Lung microvascular endothelial cell (primary cell): Measurements from ENCODE around the gene MOGAT2. TPM values are rescaled to one million over a fixed set of nuclear protein-coding genes. Genes with fewer than 3 reads are reported as not detected.
"Not testable (repeated sequence)": the region's sequence is repeated elsewhere in the genome, so short reads cannot be mapped to it uniquely, and the experiment has no call there.

Source experiments
- DNase-seq, 2 donors: peaks; one replicate each; pipeline versions ENCODE4 v3.0.0 to v3.0.0-alpha.2; 2010; ENCODE audit warnings: low read depth in 2 of 2
- total RNA-seq: library from RNA; depleted of rRNA; stranded (reverse); fragments of >200 nt; gene quantifications from 2 replicates; pipeline ENCODE4 v1.2.1, GENCODE V29; 2014

Gene MOGAT2
- total RNA-seq = not detected in 2 replicates

- DNase-seq = no peak
Observed at GRCh38 chr11:75717608-75718418, at the start of gene MOGAT2. Gene MOGAT2, plus strand, starts transcription at chr11:75717838. Its CDS starts 51 bp downstream, at chr11:75717889.

- DNase-seq = peak; percentile 3
Observed at GRCh38 chr11:75668451-75669297, 49.0 kb upstream of the MOGAT2 start, which contains the start of gene MAP6. Gene MAP6, minus strand, starts transcription at chr11:75669038. Its CDS starts 669 bp downstream, at chr11:75668369.

GRCh38 chr11:75673977-75674582 is 43.6 kb upstream of the MOGAT2 start:
- peak; percentile 47 to 91 for DNase-seq

- DNase-seq = no peak
Observed at GRCh38 chr11:75677275-75677674, 40.4 kb upstream of the MOGAT2 start.

- DNase-seq = no peak
Observed at GRCh38 chr11:75677909-75678308, 39.7 kb upstream of the MOGAT2 start.

- no peak for DNase-seq
Observed at GRCh38 chr11:75678620-75679259, 38.9 kb upstream of the MOGAT2 start.

GRCh38 chr11:75679566-75679965 is 38.1 kb upstream of the MOGAT2 start:
- DNase-seq = no peak

- DNase-seq = not testable (repeated sequence)
Observed at GRCh38 chr11:75683856-75684255, 33.8 kb upstream of the MOGAT2 start.

GRCh38 chr11:75689863-75690609 is 27.6 kb upstream of the MOGAT2 start:
- no peak for DNase-seq

GRCh38 chr11:75691804-75692203 is 25.8 kb upstream of the MOGAT2 start:
- DNase-seq = no peak

GRCh38 chr11:75697906-75698581 is 19.6 kb upstream of the MOGAT2 start:
- no peak for DNase-seq

GRCh38 chr11:75700940-75701339 is 16.7 kb upstream of the MOGAT2 start:
- no peak for DNase-seq

- no peak for DNase-seq
Observed at GRCh38 chr11:75703695-75704237, 13.9 kb upstream of the MOGAT2 start.

GRCh38 chr11:75705541-75705940 is 12.1 kb upstream of the MOGAT2 start:
- no peak for DNase-seq

- peak; percentile 79 to 80 for DNase-seq
Observed at GRCh38 chr11:75706260-75706729, 11.3 kb upstream of the MOGAT2 start.

- peak in 1 of 2 donors; percentile 48 for DNase-seq
Observed at GRCh38 chr11:75714211-75714610, 3.4 kb upstream of the MOGAT2 start.

- DNase-seq = no peak
Observed at GRCh38 chr11:75715688-75716087, 1.9 kb upstream of the MOGAT2 start.

GRCh38 chr11:75716659-75717058 is 979 bp upstream of the MOGAT2 start:
- DNase-seq = no peak

- DNase-seq = no peak
Observed at GRCh38 chr11:75718419-75719339, 1.0 kb downstream of the MOGAT2 start.
